GM23248 (cell line): ENCODE data around the gene DYNLRB2.

Experiments
- EZH2 ChIP-seq: fragments of 200-600 bp; sonication (generic); IDR thresholded peaks from 2 replicates; pipeline ENCODE4 v1.6.1; 2018; ENCODE audit warnings: antibody characterized with exemption, mild to moderate bottlenecking; ENCODE audit not compliant: insufficient read depth, poor library complexity, severe bottlenecking
- EZH2phosphoT487 ChIP-seq: fragments of 200-600 bp; sonication (generic); IDR thresholded peaks from 2 replicates; pipeline ENCODE4 v1.6.1; 2018; ENCODE audit warnings: antibody characterized with exemption, moderate library complexity, mild to moderate bottlenecking, low read depth; ENCODE audit not compliant: insufficient read depth

GRCh38 chr16:80564394-80564793 lies 23.6 kb downstream of the DYNLRB2 start:
- TF ChIP-seq EZH2 (no peak), EZH2phosphoT487 (no peak)
